Right lobe of liver (tissue), 6 donors: ENCODE measurements around the gene ACSBG1. TPM values are rescaled to one million over a fixed set of nuclear protein-coding genes. Genes with fewer than 3 reads are reported as not detected.

Experiments used
- ATAC-seq, 4 donors: fragments of 200-7000 bp; cut with Tn5 transposase; one replicate each; pipeline ENCODE4 v1.9.1; 2020; ENCODE audit warnings: mild to moderate bottlenecking in 4 of 4, moderate library complexity in 4 of 4
- DNase-seq, 3 donors: peaks; one replicate each; pipeline ENCODE4 v3.0.0-alpha.2; 2020
- H3K27ac ChIP-seq, 3 donors: fragments of 200-600 bp; one replicate each; pipeline ENCODE4 v1.8.0; 2022
- H3K27me3 ChIP-seq, 2 donors: fragments of 200-600 bp; one replicate each; pipeline ENCODE4 v1.8.0; 2022
- H3K36me3 ChIP-seq, 4 donors: fragments of 200-600 bp; sonication (generic) in 1 of 4; one replicate each; pipeline versions ENCODE4 v1.5.1 to v1.8.0; 2017 to 2022; ENCODE audit warnings: control low read depth in 1 of 4
- H3K4me1 ChIP-seq, 4 donors: fragments of 200-600 bp; sonication (generic) in 1 of 4; one replicate each; pipeline versions ENCODE4 v1.5.1 to v1.8.0; 2017 to 2022; ENCODE audit warnings: control low read depth in 1 of 4
- H3K4me3 ChIP-seq, 3 donors: fragments of 200-600 bp; one replicate each; pipeline ENCODE4 v1.8.0; 2022
- H3K9me3 ChIP-seq, 4 donors: fragments of 200-600 bp; sonication (generic) in 1 of 4; one replicate each; pipeline versions ENCODE4 v1.5.1 to v1.8.0; 2017 to 2022; ENCODE audit warnings: control low read depth in 1 of 4
- POLR2A ChIP-seq: fragments of 450-650 bp; IDR thresholded peaks from one replicate; pipeline ENCODE4 v1.6.1; 2017; ENCODE audit warnings: antibody characterized with exemption, mild to moderate bottlenecking
- WGBS: methylation state at CpG from one replicate; pipeline ENCODE4 v1.1.6; 2018; ENCODE audit warnings: low coverage, low lambda C conversion rate; ENCODE audit not compliant: insufficient coverage; ENCODE audit errors: missing lambda C conversion rate; 5-methylcytosine and 5-hydroxymethylcytosine counted together
- intact Hi-C, 2 donors: fragments of 100-400 bp; cut with DNase I; formaldehyde crosslinking; loops; one replicate each; pipeline versions ENCODE4 v1.11.2 to v1.14.1; 2022
- total RNA-seq, 6 experiments: library from RNA; depleted of rRNA in 2 of 6; stranded (reverse); fragments of >200 nt in 2 of 6; fragmentation: NEBNext Ultra II Directional in 3 of 6; extraction: Animal tissue kit (Norgen Biotek cat#: 25700) in 3 of 6; gene quantifications; one replicate each; pipeline versions ENCODE4 v1.1.0 to v1.2.4, GENCODE V29; 2016 to 2023
- TF ChIP-seq, protein P1 (sequence below), 4 donors: fragments of 200-600 bp in 3 of 4; fragments of 450-650 bp in 1 of 4; IDR thresholded peaks; one replicate each; pipeline versions ENCODE4 v1.5.1 to v1.8.0; 2016 to 2022; ENCODE audit warnings: antibody characterized with exemption in 4 of 4, mild to moderate bottlenecking in 2 of 4
- donor health status: DM: no; HTN: yes; CAD: no.
- donor health status: DM: no; HTN: no; CAD: no.
- donor health status: DM: no; HTN: no; CAD: no.
- donor health status: DM: no; HTN: yes; CAD: no.
- donor health status: DM: no; HTN: yes; CAD: no.

The ACSBG1 gene
- total RNA-seq, 6 experiments from 2014 or later, result not detected

- 78% methylated on average over 5 of the region's 5 CpGs for WGBS
- Histone ChIP-seq H3K4me3 (no peak overlapping the region), H3K27ac (no peak overlapping the region), H3K36me3 (peaks cover 0 to 66% (median 30%) of the 10 kb centered on the region in 4 donors), H3K9me3 (no peaks in the 10 kb centered on the region), H3K4me1 (no peaks in the 10 kb centered on the region), H3K27me3 (no peaks in the 10 kb centered on the region)
- ATAC-seq, result no peak
- TF ChIP-seq, protein P1, sequence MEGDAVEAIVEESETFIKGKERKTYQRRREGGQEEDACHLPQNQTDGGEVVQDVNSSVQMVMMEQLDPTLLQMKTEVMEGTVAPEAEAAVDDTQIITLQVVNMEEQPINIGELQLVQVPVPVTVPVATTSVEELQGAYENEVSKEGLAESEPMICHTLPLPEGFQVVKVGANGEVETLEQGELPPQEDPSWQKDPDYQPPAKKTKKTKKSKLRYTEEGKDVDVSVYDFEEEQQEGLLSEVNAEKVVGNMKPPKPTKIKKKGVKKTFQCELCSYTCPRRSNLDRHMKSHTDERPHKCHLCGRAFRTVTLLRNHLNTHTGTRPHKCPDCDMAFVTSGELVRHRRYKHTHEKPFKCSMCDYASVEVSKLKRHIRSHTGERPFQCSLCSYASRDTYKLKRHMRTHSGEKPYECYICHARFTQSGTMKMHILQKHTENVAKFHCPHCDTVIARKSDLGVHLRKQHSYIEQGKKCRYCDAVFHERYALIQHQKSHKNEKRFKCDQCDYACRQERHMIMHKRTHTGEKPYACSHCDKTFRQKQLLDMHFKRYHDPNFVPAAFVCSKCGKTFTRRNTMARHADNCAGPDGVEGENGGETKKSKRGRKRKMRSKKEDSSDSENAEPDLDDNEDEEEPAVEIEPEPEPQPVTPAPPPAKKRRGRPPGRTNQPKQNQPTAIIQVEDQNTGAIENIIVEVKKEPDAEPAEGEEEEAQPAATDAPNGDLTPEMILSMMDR (IDR thresholded peaks at IDR 0.05), result no peak
- TF ChIP-seq POLR2A, result no peak
- intact Hi-C loops, result no loop called here
- DNase-seq, result no peak
Observed at GRCh38 chr15:78168608-78169007, 65.8 kb downstream of the ACSBG1 start.

DNA sequence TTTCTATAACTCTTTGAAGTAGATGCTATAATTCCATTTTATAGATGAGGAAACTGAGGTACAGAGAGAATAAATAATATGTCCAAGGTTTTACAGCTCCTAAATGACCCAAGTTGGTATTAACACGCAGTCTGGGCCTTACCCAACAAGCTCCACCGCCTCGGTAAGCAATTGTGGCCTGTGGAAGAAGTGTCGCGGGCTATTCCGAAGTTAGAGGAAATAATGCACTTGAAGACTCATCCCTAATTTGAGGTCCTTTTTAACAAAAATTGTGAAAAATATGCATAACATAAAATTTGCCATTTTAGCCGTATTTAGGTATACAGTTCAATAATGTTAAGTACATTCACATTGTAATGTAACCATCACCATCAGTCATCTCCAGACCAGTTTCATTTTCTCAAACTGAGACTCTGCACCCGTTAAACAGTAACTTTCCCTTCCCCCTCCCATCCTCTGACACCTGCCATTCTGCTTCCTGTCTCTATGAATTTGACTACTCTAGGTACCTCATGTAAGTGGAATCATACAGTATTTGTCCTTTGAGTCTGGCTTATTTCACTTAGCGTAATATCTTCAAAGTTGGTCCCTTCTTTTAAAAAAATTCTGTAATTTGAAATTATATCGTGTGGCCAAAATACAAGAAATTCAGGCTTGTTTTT is 67.0 kb downstream of the ACSBG1 start:
- H3K27me3 ChIP-seq, result no peaks in the 10 kb centered on the region
- DNase-seq (no peak), ATAC-seq (peak in 1 of 4 donors; percentile 29)
- H3K4me3 ChIP-seq, result no peak overlapping the region
- H3K36me3 ChIP-seq, result peaks cover 0 to 77% (median 35%) of the 10 kb centered on the region in 4 donors
- no peaks in the 10 kb centered on the region for H3K9me3 ChIP-seq
- intact Hi-C loops, result no loop called here
- no peaks in the 10 kb centered on the region for H3K4me1 ChIP-seq
- H3K27ac ChIP-seq, result no peak overlapping the region
- WGBS, result 85% methylated on average over 10 of the region's 10 CpGs
- TF ChIP-seq POLR2A, result no peak
- TF ChIP-seq, protein P1 (IDR thresholded peaks at IDR 0.05), result no peak

- H3K27ac ChIP-seq, result no peak overlapping the region
- TF ChIP-seq, protein P1 (IDR thresholded peaks at IDR 0.05), result no peak
- TF ChIP-seq POLR2A, result no peak
- H3K9me3 ChIP-seq, result no peaks in the 10 kb centered on the region
- DNase-seq (peak in 1 of 3 donors; percentile 0), ATAC-seq (no peak)
- intact Hi-C loops, result no loop called here
- 90% methylated on average over 1 of the region's 2 CpGs for WGBS
- no peaks in the 10 kb centered on the region for H3K4me1 ChIP-seq
- H3K27me3 ChIP-seq, result no peaks in the 10 kb centered on the region
- peaks cover 0 to 90% (median 25%) of the 10 kb centered on the region in 4 donors for H3K36me3 ChIP-seq
- H3K4me3 ChIP-seq, result no peak overlapping the region
Observed at GRCh38 chr15:78164010-78164409, 70.4 kb downstream of the ACSBG1 start.

DNA sequence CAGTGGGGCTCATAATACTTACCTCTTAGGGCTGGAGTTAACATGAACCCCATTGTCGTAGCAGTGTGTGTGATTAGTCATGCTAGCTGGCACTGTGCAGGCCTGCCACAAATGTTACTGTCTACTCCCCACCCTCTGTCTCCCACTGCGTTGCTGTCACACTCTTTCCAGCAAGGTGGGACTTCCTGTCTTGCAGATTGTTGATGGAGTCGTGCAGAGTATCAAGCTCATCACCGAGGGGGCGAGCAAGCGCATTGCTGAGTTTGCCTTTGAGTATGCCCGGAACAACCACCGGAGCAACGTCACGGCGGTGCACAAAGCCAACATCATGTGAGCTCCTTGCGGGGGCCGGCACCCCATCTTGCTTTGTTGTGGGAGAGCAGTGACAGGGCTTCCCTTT is 72.3 kb downstream of the ACSBG1 start:
- no peaks in the 10 kb centered on the region for H3K4me1 ChIP-seq
- 89% methylated on average over 13 of the region's 13 CpGs for WGBS
- no peaks in the 10 kb centered on the region for H3K27me3 ChIP-seq
- DNase-seq (peak in 1 of 3 donors; percentile 37), ATAC-seq (no peak)
- H3K27ac ChIP-seq, result no peak overlapping the region
- no peaks in the 10 kb centered on the region for H3K9me3 ChIP-seq
- no peak overlapping the region for H3K4me3 ChIP-seq
- intact Hi-C loops, result no loop called here
- peaks cover 0 to 85% (median 23%) of the 10 kb centered on the region in 4 donors for H3K36me3 ChIP-seq
- TF ChIP-seq, protein P1 (IDR thresholded peaks at IDR 0.05), result no peak
- TF ChIP-seq POLR2A, result no peak
